ENCODE data around the gene TXNRD2.

DNA sequence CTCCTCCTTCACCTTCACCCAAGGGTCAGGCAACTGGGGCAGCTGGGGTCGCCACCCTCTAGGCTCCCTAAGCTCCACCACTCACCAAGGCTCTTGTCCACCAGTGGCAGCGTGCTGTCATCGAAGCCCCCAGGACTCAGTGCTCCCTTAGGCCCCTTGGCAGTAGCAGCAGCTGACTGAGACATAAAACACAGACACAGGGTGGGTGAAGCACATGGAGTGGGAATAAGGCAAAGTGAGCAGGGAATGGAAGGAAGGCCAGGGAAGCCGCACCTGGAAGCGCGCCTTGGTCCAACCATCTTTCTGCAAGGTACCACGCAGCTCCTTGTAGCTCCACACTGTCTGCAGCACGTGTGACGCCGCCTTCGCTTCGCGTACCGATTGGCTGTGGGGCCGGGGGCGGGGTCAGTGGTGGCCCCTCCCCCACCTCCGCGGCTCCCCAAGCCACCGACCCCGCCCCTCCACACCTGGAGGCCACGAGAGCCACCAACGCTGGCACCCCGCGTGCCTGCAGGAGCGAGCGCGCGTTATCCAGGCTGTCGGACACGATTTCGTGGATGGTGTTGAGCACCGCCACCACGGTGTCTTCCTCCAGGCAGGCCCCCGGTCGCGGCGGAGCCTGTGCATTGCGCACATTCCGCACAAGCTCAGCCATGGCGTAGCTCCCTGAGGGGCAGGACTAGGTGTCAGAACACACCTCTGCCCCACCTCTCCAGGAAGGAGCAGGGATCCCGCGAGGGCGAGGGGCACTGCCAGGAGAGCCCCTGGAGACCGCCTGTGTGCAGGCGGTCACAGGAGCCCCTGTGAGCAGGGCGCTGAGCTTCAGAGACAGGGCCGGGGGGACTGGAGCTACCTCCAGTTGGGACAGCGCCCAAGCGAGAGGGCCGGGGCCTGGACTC, 31.3 kb upstream of the TXNRD2 start:
- TF ChIP-seq, protein P1, sequence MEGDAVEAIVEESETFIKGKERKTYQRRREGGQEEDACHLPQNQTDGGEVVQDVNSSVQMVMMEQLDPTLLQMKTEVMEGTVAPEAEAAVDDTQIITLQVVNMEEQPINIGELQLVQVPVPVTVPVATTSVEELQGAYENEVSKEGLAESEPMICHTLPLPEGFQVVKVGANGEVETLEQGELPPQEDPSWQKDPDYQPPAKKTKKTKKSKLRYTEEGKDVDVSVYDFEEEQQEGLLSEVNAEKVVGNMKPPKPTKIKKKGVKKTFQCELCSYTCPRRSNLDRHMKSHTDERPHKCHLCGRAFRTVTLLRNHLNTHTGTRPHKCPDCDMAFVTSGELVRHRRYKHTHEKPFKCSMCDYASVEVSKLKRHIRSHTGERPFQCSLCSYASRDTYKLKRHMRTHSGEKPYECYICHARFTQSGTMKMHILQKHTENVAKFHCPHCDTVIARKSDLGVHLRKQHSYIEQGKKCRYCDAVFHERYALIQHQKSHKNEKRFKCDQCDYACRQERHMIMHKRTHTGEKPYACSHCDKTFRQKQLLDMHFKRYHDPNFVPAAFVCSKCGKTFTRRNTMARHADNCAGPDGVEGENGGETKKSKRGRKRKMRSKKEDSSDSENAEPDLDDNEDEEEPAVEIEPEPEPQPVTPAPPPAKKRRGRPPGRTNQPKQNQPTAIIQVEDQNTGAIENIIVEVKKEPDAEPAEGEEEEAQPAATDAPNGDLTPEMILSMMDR (IDR thresholded peaks at IDR 0.05): no peak
- TF ChIP-seq SIN3A (IDR thresholded peaks at IDR 0.05; ENCODE audit: borderline replicate concordance, insufficient read depth, low read depth, low read length): no peak
- TF ChIP-seq REST (IDR thresholded peaks at IDR 0.05; ENCODE audit: insufficient read depth in 1 of 2, low read depth in 2 of 2, low read length in 1 of 2): no peak
- TF ChIP-seq POLR2AphosphoS5 (IDR thresholded peaks at IDR 0.05; ENCODE audit: low read depth, low read length): no peak
- no peak for TF ChIP-seq TCF7L2 (IDR thresholded peaks at IDR 0.05; ENCODE audit: low read depth, low read length)

Measured in Panc1 (cell line).